Mammary epithelial cell (primary cell): Measurements from ENCODE around the gene CEP57.

Source experiments
- CTCF ChIP-seq, 2 donors: IDR thresholded peaks in 1 of 2; conservative IDR thresholded peaks in 1 of 2; 2 replicates each; pipeline ENCODE4 v1.5.1; 2011 to 2012; ENCODE audit warnings: inconsistent platforms in 2 of 2, low read length in 2 of 2, mild to moderate bottlenecking in 2 of 2, control low read depth in 1 of 2, low read depth in 1 of 2; ENCODE audit not compliant: insufficient read depth in 1 of 2; ENCODE audit errors: extremely low read depth in 1 of 2
- EZH2 ChIP-seq: IDR thresholded peaks from 2 replicates; pipeline ENCODE4 v1.6.1; 2012; ENCODE audit warnings: low read length, inconsistent platforms, borderline replicate concordance

- TF ChIP-seq EZH2 (no peak), CTCF (conservative IDR thresholded peaks at IDR 0.05 in 1 of 2, IDR thresholded peaks at IDR 0.05 in 1 of 2; ENCODE audit: extremely low read depth in 1 of 2, insufficient read depth in 1 of 2, low read depth in 1 of 2, low read length in 2 of 2) (no peak)
Observed at GRCh38 chr11:95799546-95799945, 9.2 kb downstream of the CEP57 start.
